Psoas muscle (tissue), 8 donors: ENCODE measurements around the gene CD109. TPM values are rescaled to one million over a fixed set of nuclear protein-coding genes. Genes with fewer than 3 reads are reported as not detected.
"Not testable (repeated sequence)": the region's sequence is repeated elsewhere in the genome, so short reads cannot be mapped to it uniquely, and the experiment has no call there.

Experiments used
- ATAC-seq, 4 donors: fragments of 200-7000 bp; cut with Tn5 transposase; one replicate each; pipeline ENCODE4 v1.9.1; 2020; ENCODE audit warnings: moderate library complexity in 3 of 4, mild to moderate bottlenecking in 2 of 4
- DNase-seq, 2 donors: peaks; one replicate each; pipeline ENCODE4 v3.0.0-alpha.2; 2020
- H3K27ac ChIP-seq: fragments of 200-600 bp; one replicate; pipeline ENCODE4 v1.8.0; 2022
- H3K27me3 ChIP-seq, 3 donors: fragments of 200-600 bp in 1 of 3; one replicate each; pipeline versions ENCODE4 v1.6.1 to v1.8.0; 2013 to 2022; ENCODE audit warnings: low read length in 2 of 3, mild to moderate bottlenecking in 2 of 3, moderate library complexity in 1 of 3; ENCODE audit not compliant: insufficient read depth in 3 of 3
- H3K36me3 ChIP-seq, 2 donors: fragments of 200-600 bp in 1 of 2; one replicate each; pipeline versions ENCODE4 v1.6.1 to v1.8.0; 2013 to 2022; ENCODE audit warnings: low read depth in 1 of 2, mild to moderate bottlenecking in 1 of 2, moderate library complexity in 1 of 2; ENCODE audit not compliant: insufficient read depth in 1 of 2
- H3K4me1 ChIP-seq: fragments of 200-600 bp; one replicate; pipeline ENCODE4 v1.8.0; 2022
- H3K4me3 ChIP-seq: fragments of 200-600 bp; one replicate; pipeline ENCODE4 v1.8.0; 2022; ENCODE audit warnings: mild to moderate bottlenecking
- H3K9me3 ChIP-seq: fragments of 200-600 bp; one replicate; pipeline ENCODE4 v1.8.0; 2022
- WGBS, 3 donors: extraction: QIAGEN DNeasy Blood & Tissue Kit; methylation state at CpG; one replicate each; pipeline versions ENCODE4 v1.1.6 to v1.1.7; 2013; 5-methylcytosine and 5-hydroxymethylcytosine counted together
- intact Hi-C, 2 donors: fragments of 100-400 bp; cut with DNase I; formaldehyde crosslinking; loops; one replicate each; pipeline versions ENCODE4 v1.11.0 to v1.14.2; 2022
- polyA plus RNA-seq, 3 donors: library from polyadenylated mRNA; stranded (reverse); fragments of 200-250 nt; gene quantifications; one replicate each; pipeline ENCODE4 v1.2.3, GENCODE V29; 2013
- total RNA-seq, 4 donors: library from RNA; stranded (reverse); fragmentation: NEBNext Ultra II Directional in 2 of 4; extraction: Animal tissue kit (Norgen Biotek cat#: 25700) in 2 of 4; gene quantifications; one replicate each; pipeline versions ENCODE4 v1.2.1 to v1.2.4, GENCODE V29; 2021 to 2023
- TF ChIP-seq, protein P1 (sequence below): fragments of 200-600 bp; IDR thresholded peaks from one replicate; pipeline ENCODE4 v1.8.0; 2022; ENCODE audit warnings: antibody characterized with exemption
- donor health status: healthy with polysubstance abuse.
- donor health status: DM: no; HTN: no; CAD: no; lungs with moderate emphysema.
- donor health status: Bipolar disorder and iron deficiency.
- donor health status: healthy.
- donor health status: DM: yes; HTN: yes; CAD: no.
- donor health status: DM: no; HTN: no; CAD: no.
- donor health status: DM: no; HTN: no; CAD: no.
- donor health status: DM: yes; HTN: yes; CAD: no.

CD109 gene
- total and polyA plus RNA-seq, 7 donors, result 0.31 to 3.9 (median 1.8) TPM

DNA sequence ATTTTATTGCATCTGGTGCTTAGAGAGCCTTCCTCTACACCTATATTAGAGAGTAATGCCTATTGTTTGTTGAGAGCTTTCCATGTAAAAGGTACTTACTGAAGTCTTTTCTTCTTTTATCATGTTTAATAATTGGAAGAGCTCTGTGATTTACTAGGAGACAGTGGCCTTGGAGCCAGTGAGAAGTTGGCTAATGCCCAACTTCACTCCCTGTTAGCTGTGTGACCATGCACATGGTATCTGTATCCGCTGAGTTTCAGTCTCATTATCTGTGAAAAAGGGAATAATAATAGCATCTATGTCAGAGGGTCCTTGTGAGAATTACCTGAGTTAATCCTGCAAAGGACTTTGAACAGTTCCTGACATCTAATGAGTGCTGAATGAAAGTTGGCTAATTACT lies 105.0 kb downstream of the CD109 start:
- Histone ChIP-seq H3K27me3 (no peaks in the 10 kb centered on the region), H3K9me3 (peaks cover 3% of the 10 kb centered on the region), H3K27ac (no peak overlapping the region), H3K4me1 (no peaks in the 10 kb centered on the region), H3K4me3 (no peak overlapping the region), H3K36me3 (no peaks in the 10 kb centered on the region)
- TF ChIP-seq, protein P1, sequence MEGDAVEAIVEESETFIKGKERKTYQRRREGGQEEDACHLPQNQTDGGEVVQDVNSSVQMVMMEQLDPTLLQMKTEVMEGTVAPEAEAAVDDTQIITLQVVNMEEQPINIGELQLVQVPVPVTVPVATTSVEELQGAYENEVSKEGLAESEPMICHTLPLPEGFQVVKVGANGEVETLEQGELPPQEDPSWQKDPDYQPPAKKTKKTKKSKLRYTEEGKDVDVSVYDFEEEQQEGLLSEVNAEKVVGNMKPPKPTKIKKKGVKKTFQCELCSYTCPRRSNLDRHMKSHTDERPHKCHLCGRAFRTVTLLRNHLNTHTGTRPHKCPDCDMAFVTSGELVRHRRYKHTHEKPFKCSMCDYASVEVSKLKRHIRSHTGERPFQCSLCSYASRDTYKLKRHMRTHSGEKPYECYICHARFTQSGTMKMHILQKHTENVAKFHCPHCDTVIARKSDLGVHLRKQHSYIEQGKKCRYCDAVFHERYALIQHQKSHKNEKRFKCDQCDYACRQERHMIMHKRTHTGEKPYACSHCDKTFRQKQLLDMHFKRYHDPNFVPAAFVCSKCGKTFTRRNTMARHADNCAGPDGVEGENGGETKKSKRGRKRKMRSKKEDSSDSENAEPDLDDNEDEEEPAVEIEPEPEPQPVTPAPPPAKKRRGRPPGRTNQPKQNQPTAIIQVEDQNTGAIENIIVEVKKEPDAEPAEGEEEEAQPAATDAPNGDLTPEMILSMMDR, result no peak
- WGBS, 3 donors, result 35 to 50% (median 40%) methylated on average over 1 of the region's 1 CpG
- intact Hi-C loops, result no loop called here
- ATAC-seq (no peak), DNase-seq (no peak)

DNA sequence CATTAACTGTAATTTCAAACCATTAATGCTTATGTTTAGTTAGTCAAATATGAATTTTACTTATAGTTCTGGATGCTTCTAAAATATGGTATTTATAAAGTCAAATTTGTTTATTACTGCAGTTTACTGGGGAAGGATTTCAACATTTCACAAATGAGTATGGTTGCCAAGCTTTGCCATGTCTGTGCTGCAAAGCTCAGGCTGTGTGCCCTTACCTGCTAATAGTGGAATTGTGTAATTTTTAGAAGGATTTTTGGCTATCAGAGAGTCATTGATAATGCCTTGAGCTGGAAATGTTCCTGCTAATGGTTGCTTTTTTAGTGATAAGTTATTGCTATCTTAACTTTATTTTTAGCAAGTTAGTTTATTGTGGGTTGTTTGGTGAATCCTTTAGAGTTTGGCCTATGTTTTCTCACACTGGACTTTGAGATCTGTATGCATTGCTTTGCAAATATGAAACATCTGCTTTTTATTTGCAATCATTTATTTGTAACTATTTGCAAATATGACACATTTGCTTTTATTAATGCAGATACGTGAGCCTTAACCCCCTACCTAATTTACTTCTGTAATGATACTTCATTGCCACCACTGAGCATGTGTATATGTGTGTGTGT lies 105.8 kb downstream of the CD109 start:
- intact Hi-C loops, result no loop called here

DNA sequence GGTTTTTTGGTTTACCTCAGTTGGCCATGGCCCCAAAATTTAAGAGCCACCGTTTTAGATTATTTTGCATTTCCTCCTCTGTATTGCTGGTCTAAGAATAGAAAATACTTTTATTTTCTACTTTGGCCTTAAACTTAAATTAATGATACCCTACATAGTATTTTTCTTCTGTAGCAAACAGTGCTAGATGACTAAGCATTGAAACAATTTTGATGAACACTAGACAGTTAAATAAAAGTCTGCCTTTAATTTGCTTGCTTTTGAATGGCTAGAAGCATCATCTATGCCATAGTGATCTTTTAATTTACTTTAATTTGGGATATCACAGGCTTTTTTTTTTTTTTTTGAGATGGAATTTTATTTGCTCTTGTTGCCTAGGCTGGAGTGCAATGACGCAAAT lies 106.4 kb downstream of the CD109 start:
- H3K27ac ChIP-seq, result no peak overlapping the region
- H3K9me3 ChIP-seq, result peaks cover 3% of the 10 kb centered on the region
- WGBS, 3 donors, result 71 to 78% (median 73%) methylated on average over 2 of the region's 2 CpGs
- no peaks in the 10 kb centered on the region for H3K4me1 ChIP-seq
- DNase-seq (no peak), ATAC-seq (no peak)
- no peaks in the 10 kb centered on the region for H3K36me3 ChIP-seq
- intact Hi-C loops, result no loop called here
- H3K27me3 ChIP-seq, result no peaks in the 10 kb centered on the region
- TF ChIP-seq, protein P1, result no peak
- H3K4me3 ChIP-seq, result no peak overlapping the region

More for the DNA sequence above, 105.8 kb downstream of the CD109 start:
- H3K4me1 ChIP-seq, result no peaks in the 10 kb centered on the region
- no peaks in the 10 kb centered on the region for H3K27me3 ChIP-seq
- H3K9me3 ChIP-seq, result peaks cover 3% of the 10 kb centered on the region
- 87 to 96% (median 95%) methylated on average over 1 of the region's 1 CpG for WGBS, 3 donors
- H3K27ac ChIP-seq, result no peak overlapping the region
- TF ChIP-seq, protein P1, result no peak
- ATAC-seq (no peak), DNase-seq (no peak)
- H3K36me3 ChIP-seq, result no peaks in the 10 kb centered on the region
- H3K4me3 ChIP-seq, result no peak overlapping the region

DNA sequence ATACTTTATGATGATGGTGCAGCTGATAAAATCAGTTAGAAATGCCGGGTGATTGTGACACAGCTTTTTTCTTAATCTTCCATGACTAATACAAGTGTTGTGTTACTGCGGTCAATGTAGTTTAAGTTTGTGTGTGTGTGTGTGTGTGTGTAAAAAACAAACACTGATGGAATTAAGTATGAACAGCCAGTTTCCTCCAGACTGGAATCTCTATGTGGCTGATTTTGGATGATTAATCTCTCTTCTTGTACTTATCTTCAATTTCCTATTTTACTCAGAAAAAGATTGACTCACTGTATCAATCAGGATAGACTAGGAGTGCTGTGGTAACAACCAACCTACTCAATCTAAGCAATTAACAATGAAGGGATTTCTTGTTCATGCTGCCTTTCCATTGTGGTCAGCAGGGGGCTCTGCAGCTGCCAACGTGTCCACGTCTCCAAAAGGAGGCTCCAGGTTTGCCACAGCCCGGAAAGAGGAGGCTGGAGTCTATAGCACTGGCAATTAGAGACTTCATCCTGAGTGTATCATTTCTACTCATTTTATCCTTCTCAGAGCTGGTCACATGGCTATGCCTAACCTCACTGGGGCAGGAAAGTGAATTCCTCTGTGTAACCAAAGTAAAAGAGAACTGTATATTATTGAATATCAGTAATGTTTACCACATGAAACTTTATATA lies 107.7 kb downstream of the CD109 start:
- DNase-seq (no peak), ATAC-seq (no peak)
- H3K27ac ChIP-seq, result no peak overlapping the region
- 28 to 38% (median 29%) methylated on average over 5 of the region's 5 CpGs for WGBS, 3 donors
- H3K4me3 ChIP-seq, result no peak overlapping the region
- TF ChIP-seq, protein P1, result peak; percentile 11
- H3K9me3 ChIP-seq, result peaks cover 3% of the 10 kb centered on the region
- no peaks in the 10 kb centered on the region for H3K27me3 ChIP-seq
- H3K36me3 ChIP-seq, result no peaks in the 10 kb centered on the region
- intact Hi-C loops, result no loop called here
- H3K4me1 ChIP-seq, result no peaks in the 10 kb centered on the region

DNA sequence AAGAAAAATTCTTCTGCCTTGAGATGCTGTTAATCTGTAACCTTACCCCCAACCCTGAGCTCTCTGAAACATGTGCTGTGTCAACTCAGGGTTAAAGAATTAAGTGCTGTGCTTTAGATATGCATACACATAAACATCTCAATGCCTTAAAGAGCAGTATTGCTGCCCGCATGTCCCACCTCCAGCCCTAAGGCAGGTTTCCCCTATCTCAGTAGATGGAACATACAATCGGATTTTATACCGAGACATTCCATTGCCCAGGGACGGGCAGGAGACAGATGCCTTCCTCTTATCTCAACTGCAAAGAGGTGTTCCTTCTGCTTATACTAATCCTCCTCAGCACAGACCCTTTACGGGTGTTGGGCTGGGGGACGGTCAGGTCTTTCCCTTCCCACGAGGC lies 109.2 kb downstream of the CD109 start:
- intact Hi-C loops, H3K4me1 ChIP-seq, H3K27ac ChIP-seq, H3K9me3 ChIP-seq, H3K27me3 ChIP-seq, DNase-seq, H3K36me3 ChIP-seq, H3K4me3 ChIP-seq, ATAC-seq: not testable (repeated sequence)
- 74 to 77% (median 76%) methylated on average over 7 of the region's 7 CpGs for WGBS, 3 donors

DNA sequence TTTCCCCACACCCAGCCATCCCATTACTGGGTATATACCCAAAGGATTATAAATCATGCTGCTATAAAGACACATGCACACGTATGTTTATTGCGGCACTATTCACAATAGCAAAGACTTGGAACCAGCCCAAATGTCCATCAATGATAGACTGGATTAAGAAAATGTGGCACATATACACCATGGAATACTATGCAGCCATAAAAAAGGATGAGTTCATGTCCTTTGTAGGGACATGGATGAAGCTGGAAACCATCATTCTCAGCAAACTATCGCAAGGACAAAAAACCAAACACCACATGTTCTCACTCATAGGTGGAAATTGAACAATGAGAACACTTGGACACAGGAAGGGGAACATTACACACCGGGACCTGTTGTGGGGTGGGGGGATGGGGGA lies 110.0 kb downstream of the CD109 start:
- DNase-seq, intact Hi-C loops, ATAC-seq, H3K4me1 ChIP-seq, H3K4me3 ChIP-seq, H3K9me3 ChIP-seq, H3K27me3 ChIP-seq, H3K27ac ChIP-seq, H3K36me3 ChIP-seq: not testable (repeated sequence)
- WGBS, 3 donors, result 89 to 96% (median 93%) methylated on average over 2 to 3 of the region's 4 CpGs
